Panc1 (cell line): ENCODE measurements around the gene CALR. TPM values are rescaled to one million over a fixed set of nuclear protein-coding genes. Genes with fewer than 3 reads are reported as not detected.
"Not testable (repeated sequence)": the region's sequence is repeated elsewhere in the genome, so short reads cannot be mapped to it uniquely, and the experiment has no call there.

ENCODE experiments used
- ATAC-seq: fragments of 200-7000 bp; cut with Tn5 transposase; 2 replicates; pipeline ENCODE4 v1.9.1; 2020; ENCODE audit warnings: mild to moderate bottlenecking, moderate library complexity
- BruUV-seq: library from RNA; stranded (reverse); fragments of 400-500 nt; replicated peaks from 2 replicates; lab custom pipeline; 2021; lab: Mats Ljungman, UMichigan
- CTCF ChIA-PET: fragments of 300-600 bp; sonication (Branson Sonifier 250); formaldehyde crosslinking; loops from one replicate; lab custom pipeline; 2022; ENCODE audit warnings: antibody characterized with exemption; lab: Charles Lee
- POLR2A ChIA-PET: fragments of 300-600 bp; sonication (Branson Sonifier 250); formaldehyde crosslinking; loops from one replicate; lab custom pipeline; 2022; ENCODE audit warnings: antibody characterized with exemption; lab: Charles Lee
- DNase-seq: peaks from one replicate; pipeline ENCODE4 v3.0.0-alpha.2; 2010; ENCODE audit warnings: low read depth, low spot score
- H3K27ac ChIP-seq: 2 replicates; pipeline ENCODE4 v1.5.1; 2011; ENCODE audit warnings: mild to moderate bottlenecking, low read length, inconsistent platforms
- H3K27me3 ChIP-seq: fragments of 200-500 bp; sonication (Bioruptor generic); 2 replicates; pipeline ENCODE4 v1.6.0; 2014; ENCODE audit warnings: low read length, inconsistent platforms; ENCODE audit not compliant: control insufficient read depth, insufficient read depth
- H3K36me3 ChIP-seq: fragments of 200-500 bp; sonication (Bioruptor generic); 2 replicates; pipeline ENCODE4 v1.5.1; 2014; ENCODE audit warnings: inconsistent platforms, mild to moderate bottlenecking, low read length, moderate library complexity; ENCODE audit not compliant: control insufficient read depth, insufficient read depth
- H3K4me1 ChIP-seq: 2 replicates; pipeline ENCODE4 v1.5.1; 2011; ENCODE audit warnings: inconsistent platforms, mild to moderate bottlenecking, low read length, moderate library complexity; ENCODE audit not compliant: control insufficient read depth, insufficient read depth
- H3K4me3 ChIP-seq, 2 experiments: 2 replicates each; pipeline ENCODE4 v1.5.1; 2011 to 2012; ENCODE audit warnings: low read depth in 2 of 2, low read length in 2 of 2, mild to moderate bottlenecking in 2 of 2, inconsistent platforms in 1 of 2, moderate library complexity in 1 of 2
- H3K9me3 ChIP-seq: fragments of 200-500 bp; sonication (Bioruptor generic); 2 replicates; pipeline ENCODE4 v1.5.1; 2014; ENCODE audit warnings: low read depth, mild to moderate bottlenecking, inconsistent platforms, low read length, moderate library complexity; ENCODE audit not compliant: control insufficient read depth, insufficient read depth
- CTCF ChIP-seq: fragments of 450-650 bp; IDR thresholded peaks from 2 replicates; pipeline ENCODE4 v1.5.1; 2017; ENCODE audit warnings: mild to moderate bottlenecking
- POLR2AphosphoS5 ChIP-seq: IDR thresholded peaks from 2 replicates; pipeline ENCODE4 v1.6.1; 2012; ENCODE audit warnings: mild to moderate bottlenecking, low read depth, low read length, moderate library complexity
- REST ChIP-seq, 2 experiments: IDR thresholded peaks; 2 replicates each; pipeline ENCODE4 v1.6.1; 2011 to 2012; ENCODE audit warnings: low read depth in 2 of 2, control low read depth in 1 of 2, low read length in 1 of 2, mild to moderate bottlenecking in 1 of 2, moderate library complexity in 1 of 2; ENCODE audit not compliant: insufficient read depth in 1 of 2
- SIN3A ChIP-seq: IDR thresholded peaks from 2 replicates; pipeline ENCODE4 v1.6.1; 2012; ENCODE audit warnings: low read depth, mild to moderate bottlenecking, low read length, moderate library complexity, borderline replicate concordance; ENCODE audit not compliant: insufficient read depth
- TCF7L2 ChIP-seq: IDR thresholded peaks from 2 replicates; pipeline ENCODE4 v1.6.1; 2011; ENCODE audit warnings: mild to moderate bottlenecking, low read depth, low read length, inconsistent platforms
- in situ Hi-C: cut with HindIII; loops from 2 replicates; pipeline ENCODE4 v1.10.0; 2016; ENCODE audit warnings: low sequenced_read_pairs, low pct_unique_long_range_greater_than_20kb
- intact Hi-C: fragments of 100-400 bp; cut with micrococcal nuclease; formaldehyde crosslinking; loops from one replicate; pipeline ENCODE4 v1.10.0; 2022; ENCODE audit not compliant: unreplicated experiment
- total RNA-seq: library from RNA; stranded (reverse); gene quantifications from one replicate; pipeline ENCODE4 v1.2.1, GENCODE V29; 2021; ENCODE audit not compliant: unreplicated experiment

Gene CALR
- total RNA-seq, 1 experiment from 2014 or later = 1,060 TPM

GRCh38 chr19:12954612-12954962 lies 16.2 kb downstream of the CALR start:
- no peak for ATAC-seq
- TF ChIP-seq REST (IDR thresholded peaks at IDR 0.05; ENCODE audit: insufficient read depth in 1 of 2, low read depth in 2 of 2, low read length in 1 of 2) (no peak), SIN3A (no peak), TCF7L2 (no peak), POLR2AphosphoS5 (no peak; the same call in 1 of the 2 replicates), CTCF (no peak)
- Histone ChIP-seq H3K36me3 (peaks cover 7% of the 10 kb centered on the region), H3K27me3 (no peaks in the 10 kb centered on the region), H3K9me3 (no peaks in the 10 kb centered on the region), H3K4me1 (peaks cover 30% of the 10 kb centered on the region), H3K4me3 (no peak overlapping the region), H3K27ac (peak overlapping the region; percentile 18)
- TSS peak; percentile 79 for BruUV-seq
- CTCF ChIA-PET = interaction anchor here (0.6 to 1.3 kb wide), 2 partner anchors 10 to 11 kb away, joined by 3 to 5 read pairs; no protein-coding TSS in a partner anchor
- in situ Hi-C loops = no loop called here
- intact Hi-C loops = no loop called here
- POLR2A ChIA-PET = interaction anchor here (0.6 kb wide), 1 partner anchor 228 kb away, joined by 5 read pairs; no protein-coding TSS in a partner anchor
- no peak for DNase-seq

DNA sequence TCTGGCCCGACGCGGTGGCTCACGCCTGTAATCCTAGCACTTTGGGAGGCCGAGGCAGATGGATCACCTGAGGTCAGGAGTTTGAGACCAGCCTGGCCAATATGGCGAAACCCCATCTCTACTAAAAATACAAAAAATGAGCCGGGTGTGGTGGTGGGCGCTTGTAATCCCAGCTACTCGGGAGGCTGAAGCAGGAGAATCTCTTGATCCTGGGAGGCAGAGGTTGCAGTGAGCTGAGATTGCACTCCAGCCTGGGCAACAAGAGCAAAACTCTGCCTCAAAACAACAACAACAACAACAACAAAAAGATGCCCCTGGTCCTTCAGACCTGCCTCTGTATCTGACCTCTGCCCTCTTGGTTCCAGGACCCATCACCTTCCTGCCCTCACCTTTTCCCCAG lies 17.2 kb downstream of the CALR start:
- DNase-seq, H3K27me3 ChIP-seq, CTCF ChIA-PET, in situ Hi-C loops, BruUV-seq, H3K9me3 ChIP-seq, intact Hi-C loops, H3K36me3 ChIP-seq, POLR2A ChIA-PET, ATAC-seq: not testable (repeated sequence)
- H3K27ac ChIP-seq = peak overlapping the region; percentile 58
- H3K4me3 ChIP-seq = peak overlapping the region; percentile 72 to 78
- H3K4me1 ChIP-seq = peaks cover 30% of the 10 kb centered on the region

- TF ChIP-seq REST (IDR thresholded peaks at IDR 0.05; ENCODE audit: insufficient read depth in 1 of 2, low read depth in 2 of 2, low read length in 1 of 2) (no peak), POLR2AphosphoS5 (0 out of 2 replicates have a peak, but pooled peaks have one; percentile 3), TCF7L2 (no peak)
- H3K4me3 ChIP-seq = peak overlapping the region; percentile 72 to 78
- H3K36me3 ChIP-seq = peaks cover 7% of the 10 kb centered on the region
- ATAC-seq (no peak), DNase-seq (no peak)
- H3K4me1 ChIP-seq = peaks cover 30% of the 10 kb centered on the region
- H3K9me3 ChIP-seq = no peaks in the 10 kb centered on the region
- CTCF ChIA-PET = no interaction called here
- POLR2A ChIA-PET = no interaction called here
- peak overlapping the region; percentile 58 for H3K27ac ChIP-seq
- intact Hi-C loops (no loop called here), in situ Hi-C loops (no loop called here)
- no peaks in the 10 kb centered on the region for H3K27me3 ChIP-seq
- no TSS peak for BruUV-seq
Observed at GRCh38 chr19:12955996-12956395, 17.6 kb downstream of the CALR start.
